Measurements from ENCODE around the gene ATE1.
"Not testable (repeated sequence)": the region's sequence is repeated elsewhere in the genome, so short reads cannot be mapped to it uniquely, and the experiment has no call there.

DNA sequence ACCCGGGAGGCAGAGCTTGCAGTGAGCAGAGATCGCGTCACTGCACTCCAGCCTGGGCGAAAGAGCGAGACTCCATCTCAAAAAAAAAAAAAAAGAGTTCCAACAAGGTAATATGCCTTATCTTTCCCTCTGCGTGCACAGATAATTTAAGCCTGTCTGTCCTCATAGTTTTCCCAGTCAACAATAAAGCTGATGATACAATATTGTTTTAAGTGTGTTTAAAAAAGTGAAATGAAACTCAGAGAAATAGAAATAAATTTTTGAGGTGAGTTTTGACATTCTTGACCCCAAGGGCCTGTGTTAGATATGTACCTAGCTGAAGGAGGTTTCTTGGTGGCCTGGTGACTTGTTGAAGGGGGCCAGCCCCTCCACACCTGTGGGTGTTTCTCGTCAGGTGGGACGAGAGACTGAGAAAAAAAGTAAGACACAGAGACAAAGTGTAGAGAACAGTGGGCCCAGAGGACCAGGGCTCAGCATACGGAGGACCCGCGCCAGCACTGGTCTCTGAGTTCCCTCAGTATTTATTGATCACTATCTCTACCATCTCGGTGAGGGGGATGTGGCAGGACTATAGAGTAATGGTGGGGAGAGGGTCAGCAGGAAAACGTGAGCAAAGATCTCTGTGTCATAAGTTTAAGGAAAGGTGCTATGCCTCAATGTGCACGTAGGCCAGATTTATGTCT lies 1.9 kb upstream of the ATE1 start:
- TF ChIP-seq POLR2A, CTCF (IDR thresholded peaks at IDR 0.05): not testable (repeated sequence)

Measured in esophagus squamous epithelium (tissue), 4 donors.